PC-3 (cell line): ENCODE measurements around the gene MAML3.

Source experiments
- EZH2 ChIP-seq: fragments of 300-600 bp; sonication (generic); IDR thresholded peaks from one replicate; pipeline ENCODE4 v1.6.1; 2017; ENCODE audit warnings: antibody characterized with exemption, mild to moderate bottlenecking, low read length; ENCODE audit not compliant: unreplicated experiment
- TF ChIP-seq, protein P1 (sequence below): fragments of 300-600 bp; sonication (generic); conservative IDR thresholded peaks from 2 replicates; pipeline ENCODE4 v1.5.1; 2017; ENCODE audit warnings: antibody characterized with exemption, low read depth, mild to moderate bottlenecking, low read length

- TF ChIP-seq, protein P1, sequence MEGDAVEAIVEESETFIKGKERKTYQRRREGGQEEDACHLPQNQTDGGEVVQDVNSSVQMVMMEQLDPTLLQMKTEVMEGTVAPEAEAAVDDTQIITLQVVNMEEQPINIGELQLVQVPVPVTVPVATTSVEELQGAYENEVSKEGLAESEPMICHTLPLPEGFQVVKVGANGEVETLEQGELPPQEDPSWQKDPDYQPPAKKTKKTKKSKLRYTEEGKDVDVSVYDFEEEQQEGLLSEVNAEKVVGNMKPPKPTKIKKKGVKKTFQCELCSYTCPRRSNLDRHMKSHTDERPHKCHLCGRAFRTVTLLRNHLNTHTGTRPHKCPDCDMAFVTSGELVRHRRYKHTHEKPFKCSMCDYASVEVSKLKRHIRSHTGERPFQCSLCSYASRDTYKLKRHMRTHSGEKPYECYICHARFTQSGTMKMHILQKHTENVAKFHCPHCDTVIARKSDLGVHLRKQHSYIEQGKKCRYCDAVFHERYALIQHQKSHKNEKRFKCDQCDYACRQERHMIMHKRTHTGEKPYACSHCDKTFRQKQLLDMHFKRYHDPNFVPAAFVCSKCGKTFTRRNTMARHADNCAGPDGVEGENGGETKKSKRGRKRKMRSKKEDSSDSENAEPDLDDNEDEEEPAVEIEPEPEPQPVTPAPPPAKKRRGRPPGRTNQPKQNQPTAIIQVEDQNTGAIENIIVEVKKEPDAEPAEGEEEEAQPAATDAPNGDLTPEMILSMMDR, result no peak
- TF ChIP-seq EZH2, result no peak
Observed at GRCh38 chr4:139763205-139763604, 390.8 kb downstream of the MAML3 start.
